PC-9 (cell line): ENCODE data around the gene PPM1H. TPM values are rescaled to one million over a fixed set of nuclear protein-coding genes. Genes with fewer than 3 reads are reported as not detected.

Source experiments
- BruUV-seq: library from RNA; stranded (reverse); fragments of 400-500 nt; replicated peaks from 2 replicates; lab custom pipeline; 2021; lab: Mats Ljungman, UMichigan
- CTCF ChIA-PET: fragments of 300-600 bp; sonication (Branson Sonifier 250); formaldehyde crosslinking; loops from one replicate; lab custom pipeline; 2022; ENCODE audit warnings: antibody characterized with exemption; lab: Charles Lee
- POLR2A ChIA-PET: fragments of 300-600 bp; sonication (Branson Sonifier 250); formaldehyde crosslinking; loops from one replicate; lab custom pipeline; 2022; ENCODE audit warnings: antibody characterized with exemption; ENCODE audit not compliant: unreplicated experiment; lab: Charles Lee
- DNase-seq, 2 experiments: peaks; one replicate each; pipeline versions ENCODE4 v3.0.0 to v3.0.0-alpha.2; 2015 to 2022; ENCODE audit warnings: mixed read lengths in 1 of 2
- H2AFZ ChIP-seq: fragments of 200-600 bp; sonication (generic); 2 replicates; pipeline ENCODE4 v1.8.1; 2017; ENCODE audit warnings: antibody characterized with exemption
- H3F3A ChIP-seq: fragments of 200-600 bp; sonication (generic); 2 replicates; pipeline ENCODE4 v1.8.1; 2017; ENCODE audit warnings: antibody characterized with exemption, mild to moderate bottlenecking, low read depth; ENCODE audit not compliant: insufficient read depth
- H3K27ac ChIP-seq: fragments of 200-600 bp; sonication (generic); 2 replicates; pipeline ENCODE4 v1.6.1; 2016; ENCODE audit warnings: mixed run types
- H3K27me3 ChIP-seq: fragments of 200-600 bp; sonication (generic); 2 replicates; pipeline ENCODE4 v1.6.1; 2016; ENCODE audit warnings: low read depth, mixed run types; ENCODE audit not compliant: insufficient read depth
- H3K36me3 ChIP-seq: fragments of 200-600 bp; sonication (generic); 2 replicates; pipeline ENCODE4 v1.6.1; 2016; ENCODE audit warnings: low read depth, mixed run types
- H3K4me1 ChIP-seq: fragments of 200-600 bp; sonication (generic); replicated peaks from 2 replicates; pipeline ENCODE4 v1.6.1; 2016; ENCODE audit warnings: mixed run types; ENCODE audit not compliant: insufficient read depth
- H3K4me2 ChIP-seq: fragments of 200-600 bp; sonication (generic); 2 replicates; pipeline ENCODE4 v1.6.1; 2017; ENCODE audit warnings: mixed run types
- H3K4me3 ChIP-seq: fragments of 200-600 bp; sonication (generic); 2 replicates; pipeline ENCODE4 v1.6.1; 2016; ENCODE audit warnings: mixed run types
- H3K79me2 ChIP-seq: fragments of 200-600 bp; sonication (generic); 2 replicates; pipeline ENCODE4 v1.6.1; 2017; ENCODE audit warnings: low read depth, mixed run types
- H3K9me2 ChIP-seq: fragments of 200-600 bp; sonication (generic); 2 replicates; pipeline ENCODE4 v1.8.1; 2017; ENCODE audit warnings: mild to moderate bottlenecking; ENCODE audit not compliant: insufficient read depth
- H3K9me3 ChIP-seq: fragments of 200-600 bp; sonication (generic); 2 replicates; pipeline ENCODE4 v1.8.1; 2016; ENCODE audit warnings: low read depth; ENCODE audit not compliant: insufficient read depth
- H4K20me1 ChIP-seq: fragments of 200-600 bp; sonication (generic); 2 replicates; pipeline ENCODE4 v1.8.1; 2017; ENCODE audit not compliant: insufficient read depth
- CTCF ChIP-seq: fragments of 200-600 bp; sonication (generic); conservative IDR thresholded peaks from 2 replicates; pipeline ENCODE4 v1.6.1; 2017; ENCODE audit warnings: mixed run types, antibody characterized with exemption, mild to moderate bottlenecking, moderate library complexity
- EZH2 ChIP-seq: fragments of 200-600 bp; sonication (generic); IDR thresholded peaks from 2 replicates; pipeline ENCODE4 v1.8.0; 2017; ENCODE audit warnings: antibody characterized with exemption, low read depth
- intact Hi-C: fragments of 100-400 bp; cut with micrococcal nuclease; formaldehyde crosslinking; loops from one replicate; pipeline ENCODE4 v1.10.0; 2022; ENCODE audit not compliant: unreplicated experiment
- total RNA-seq: library from RNA; stranded (reverse); gene quantifications from 2 replicates; pipeline ENCODE4 v1.2.3, GENCODE V29; 2021

Gene PPM1H
- total RNA-seq, 1 experiment from 2014 or later = 11.4 TPM

GRCh38 chr12:62774794-62775193 is 160.2 kb downstream of the PPM1H start:
- no peaks in the 10 kb centered on the region for H3K79me2 ChIP-seq
- no peaks in the 10 kb centered on the region for H3K9me2 ChIP-seq
- ChIA-PET POLR2A (no interaction called here), CTCF (no interaction called here)
- no TSS peak for BruUV-seq
- intact Hi-C loops = no loop called here
- H3K36me3 ChIP-seq = no peaks in the 10 kb centered on the region
- H2AFZ ChIP-seq = no peak overlapping the region
- TF ChIP-seq EZH2 (no peak), CTCF (no peak)
- H3K4me2 ChIP-seq = no peak overlapping the region
- no peaks in the 10 kb centered on the region for H3K27me3 ChIP-seq
- H3K27ac ChIP-seq = no peak overlapping the region
- H3K4me3 ChIP-seq = no peak overlapping the region
- no peak for DNase-seq
- H3K4me1 ChIP-seq = peaks cover 14% of the 10 kb centered on the region
- no peaks in the 10 kb centered on the region for H3F3A ChIP-seq
- no peaks in the 10 kb centered on the region for H4K20me1 ChIP-seq
- no peaks in the 10 kb centered on the region for H3K9me3 ChIP-seq

- Histone ChIP-seq H3K79me2 (0 out of 2 replicates have a peak, but pooled peaks cover 6% of the 10 kb centered on the region), H3K27ac (no peak overlapping the region), H3K4me1 (peaks cover 37% of the 10 kb centered on the region), H3K27me3 (no peaks in the 10 kb centered on the region), H2AFZ (no peak overlapping the region), H4K20me1 (no peaks in the 10 kb centered on the region), H3K36me3 (no peaks in the 10 kb centered on the region), H3K4me2 (no peak overlapping the region), H3F3A (peaks cover 5% of the 10 kb centered on the region), H3K9me2 (no peaks in the 10 kb centered on the region), H3K9me3 (no peaks in the 10 kb centered on the region), H3K4me3 (no peak overlapping the region)
- no TSS peak for BruUV-seq
- DNase-seq = no peak
- TF ChIP-seq CTCF (no peak), EZH2 (no peak)
- POLR2A ChIA-PET = no interaction called here
- intact Hi-C loops = no loop called here
- CTCF ChIA-PET = no interaction called here
These were observed 162.5 kb downstream of the PPM1H start for GRCh38 chr12:62772416-62772955.

GRCh38 chr12:62771828-62772227 is 163.1 kb downstream of the PPM1H start:
- Histone ChIP-seq H3K4me2 (no peak overlapping the region), H3K4me1 (peaks cover 44% of the 10 kb centered on the region), H3K79me2 (0 out of 2 replicates have a peak, but pooled peaks cover 6% of the 10 kb centered on the region), H3K36me3 (no peaks in the 10 kb centered on the region), H4K20me1 (no peaks in the 10 kb centered on the region), H3K27ac (no peak overlapping the region), H3K27me3 (no peaks in the 10 kb centered on the region), H3K9me2 (no peaks in the 10 kb centered on the region), H2AFZ (no peak overlapping the region), H3F3A (peaks cover 9% of the 10 kb centered on the region), H3K4me3 (no peak overlapping the region), H3K9me3 (no peaks in the 10 kb centered on the region)
- intact Hi-C loops = no loop called here
- POLR2A ChIA-PET = no interaction called here
- no peak for TF ChIP-seq CTCF
- TF ChIP-seq EZH2 = no peak
- CTCF ChIA-PET = no interaction called here
- no peak for DNase-seq
- no TSS peak for BruUV-seq
